ENCODE measurements around the gene RPL41. TPM values are rescaled to one million over a fixed set of nuclear protein-coding genes. Genes with fewer than 3 reads are reported as not detected.
A peak's percentile ranks its signal among the peaks of the same experiment; 100 is the strongest.

RPL41 gene
- total RNA-seq, 1 donor from 2014 or later: 3,814 TPM

DNA sequence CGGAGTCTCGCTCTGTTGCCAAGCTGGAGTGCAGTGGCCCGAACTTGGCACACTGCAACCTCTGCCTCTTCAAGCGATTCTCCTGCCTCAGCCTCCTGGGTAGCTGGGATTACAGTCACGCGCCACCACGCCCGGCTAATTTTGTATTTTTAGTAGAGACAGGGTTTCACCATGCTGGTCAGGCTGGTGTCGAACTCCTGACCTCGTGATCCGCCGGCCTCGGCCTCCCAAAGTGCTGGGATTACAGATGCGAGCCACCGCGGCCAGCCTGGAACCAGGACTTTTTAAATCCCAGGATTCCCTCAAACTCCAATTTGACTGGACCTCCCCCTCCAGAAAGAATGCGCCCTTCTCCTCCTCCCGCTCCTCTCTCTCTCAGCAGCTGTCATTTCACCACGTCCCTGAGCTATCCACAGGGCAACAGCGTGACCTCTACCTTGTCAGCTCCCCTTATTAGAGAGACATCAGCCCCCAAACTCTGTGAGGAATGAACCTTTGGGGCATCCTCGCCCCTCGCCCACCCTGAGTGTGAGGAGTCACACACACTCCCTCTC, 13.6 kb downstream of the RPL41 start:
- peak overlapping the region; percentile 95 for H3K4me3 Mint-ChIP-seq
- no peak for DNase-seq (ENCODE audit: low spot score in 2 of 2, unreplicated experiment in 2 of 2)
- TF ChIP-seq CTCF (IDR thresholded peaks at IDR 0.05; ENCODE audit: unreplicated experiment): no peak
- no peaks in the 10 kb centered on the region for H3K9me3 Mint-ChIP-seq
- peaks cover 31% of the 10 kb centered on the region for H3K4me1 Mint-ChIP-seq
- no peaks in the 10 kb centered on the region for H3K27me3 Mint-ChIP-seq (ENCODE audit: low read depth)
- H3K27ac Mint-ChIP-seq: no peak overlapping the region
- peaks cover 29% of the 10 kb centered on the region for H3K36me3 Mint-ChIP-seq

GRCh38 chr12:56130876-56131275, 14.4 kb downstream of the RPL41 start:
- Mint-ChIP-seq H3K4me3 (no peak overlapping the region), H3K27ac (no peak overlapping the region), H3K27me3 (ENCODE audit: low read depth) (no peaks in the 10 kb centered on the region), H3K36me3 (peaks cover 31% of the 10 kb centered on the region), H3K4me1 (peaks cover 31% of the 10 kb centered on the region), H3K9me3 (no peaks in the 10 kb centered on the region)
- TF ChIP-seq CTCF (IDR thresholded peaks at IDR 0.05; ENCODE audit: unreplicated experiment): no peak
- no peak for DNase-seq (ENCODE audit: low spot score in 2 of 2, unreplicated experiment in 2 of 2)

DNA sequence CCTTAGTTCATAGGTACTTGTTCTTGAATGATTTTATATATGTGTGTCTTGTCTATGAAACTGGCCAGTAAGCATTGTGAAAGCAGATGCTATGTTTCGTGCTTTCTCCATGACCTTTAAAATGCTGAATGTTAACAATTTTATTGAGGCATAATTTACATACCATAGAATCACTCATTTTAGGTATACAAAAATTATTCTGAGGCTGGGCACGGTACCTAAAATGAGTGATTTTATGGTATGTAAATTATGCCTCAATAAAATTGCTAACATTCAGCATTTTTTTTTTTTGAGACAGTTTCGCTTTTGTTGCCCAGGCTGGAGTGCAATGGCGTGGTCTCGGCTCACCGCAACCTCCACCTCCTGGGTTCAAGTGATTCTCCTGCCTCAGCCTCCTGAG, 18.5 kb downstream of the RPL41 start:
- Mint-ChIP-seq H3K36me3 (peaks cover 62% of the 10 kb centered on the region), H3K9me3 (no peaks in the 10 kb centered on the region), H3K4me1 (peaks cover 10% of the 10 kb centered on the region), H3K4me3 (no peak overlapping the region), H3K27ac (no peak overlapping the region), H3K27me3 (ENCODE audit: low read depth) (no peaks in the 10 kb centered on the region)
- DNase-seq (ENCODE audit: low spot score in 2 of 2, unreplicated experiment in 2 of 2): no peak
- TF ChIP-seq CTCF (IDR thresholded peaks at IDR 0.05; ENCODE audit: unreplicated experiment): no peak

- Mint-ChIP-seq H3K9me3 (no peaks in the 10 kb centered on the region), H3K27me3 (ENCODE audit: low read depth) (no peaks in the 10 kb centered on the region), H3K36me3 (peaks cover 62% of the 10 kb centered on the region), H3K4me1 (no peaks in the 10 kb centered on the region), H3K27ac (no peak overlapping the region), H3K4me3 (no peak overlapping the region)
- DNase-seq (ENCODE audit: low spot score in 2 of 2, unreplicated experiment in 2 of 2): no peak
- no peak for TF ChIP-seq CTCF (IDR thresholded peaks at IDR 0.05; ENCODE audit: unreplicated experiment)
These were observed 21.6 kb downstream of the RPL41 start for GRCh38 chr12:56137853-56138571.

DNA sequence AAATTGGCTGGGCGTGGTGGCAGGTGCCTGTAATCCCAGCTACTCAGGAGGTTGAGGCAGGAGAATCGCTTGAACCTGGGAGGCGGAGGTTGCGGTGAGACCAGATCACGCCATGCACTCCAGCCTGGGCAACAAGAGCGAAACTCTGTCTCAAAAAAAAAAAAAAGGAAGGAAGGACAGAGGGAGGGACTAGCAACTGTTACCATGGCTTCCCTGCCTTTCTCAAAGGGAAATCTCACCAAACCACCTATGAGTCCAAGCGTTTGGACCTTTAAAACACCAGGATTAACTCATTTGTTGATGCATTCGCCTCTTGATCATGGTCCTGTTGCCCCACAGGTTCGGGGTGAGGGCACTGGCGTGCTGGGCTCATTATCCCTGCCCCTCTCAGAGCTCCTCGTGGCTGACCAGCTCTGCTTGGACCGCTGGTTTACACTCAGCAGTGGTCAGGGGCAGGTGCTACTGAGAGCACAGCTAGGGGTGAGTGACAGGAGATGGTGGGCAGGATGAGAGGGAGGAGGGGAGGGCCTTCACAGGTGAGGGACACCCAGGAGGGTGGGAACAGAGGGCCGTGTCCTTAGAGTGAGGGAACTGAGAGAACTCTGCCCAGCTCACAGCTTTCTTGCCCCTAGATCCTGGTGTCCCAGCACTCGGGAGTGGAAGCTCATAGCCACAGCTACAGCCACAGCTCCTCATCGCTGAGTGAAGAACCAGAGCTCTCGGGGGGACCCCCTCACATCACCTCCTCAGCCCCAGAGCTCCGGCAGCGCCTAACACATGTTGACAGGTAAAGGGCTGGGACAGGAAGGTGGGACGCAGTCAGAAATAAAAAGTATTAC, 25.7 kb downstream of the RPL41 start:
- TF ChIP-seq CTCF (IDR thresholded peaks at IDR 0.05; ENCODE audit: unreplicated experiment): no peak
- Mint-ChIP-seq H3K27me3 (ENCODE audit: low read depth) (no peaks in the 10 kb centered on the region), H3K36me3 (peaks cover 50% of the 10 kb centered on the region), H3K9me3 (no peaks in the 10 kb centered on the region), H3K4me1 (peaks cover 7% of the 10 kb centered on the region), H3K27ac (no peak overlapping the region), H3K4me3 (no peak overlapping the region)
- no peak for DNase-seq (ENCODE audit: low spot score in 2 of 2, unreplicated experiment in 2 of 2)

All from mesothelial cell of epicardium (in vitro differentiated cells).